ENCODE measurements around the gene TIPARP.

DNA sequence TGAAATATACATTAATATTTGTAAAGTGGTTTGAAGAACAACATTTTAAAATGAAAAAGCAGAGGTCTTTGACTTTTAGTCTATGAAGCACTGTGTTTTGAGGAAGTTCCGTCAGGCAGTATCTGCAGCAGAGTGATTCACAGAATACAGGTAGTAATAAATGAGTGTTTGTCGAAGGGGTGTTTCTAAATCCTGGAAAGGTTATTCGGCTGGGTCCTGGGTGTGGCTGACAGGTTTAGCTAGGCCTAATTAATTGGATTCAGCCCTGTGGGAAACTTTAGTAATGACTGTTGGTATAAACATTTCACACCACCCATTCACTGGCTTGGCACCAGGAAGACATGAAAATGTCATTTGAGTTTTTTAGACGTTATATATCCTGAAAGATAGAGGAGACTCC is 51.3 kb downstream of the TIPARP start:
- no peak for TF ChIP-seq EZH2 (IDR thresholded peaks at IDR 0.05; ENCODE audit: low read length, missing control alignments)
- TF ChIP-seq, protein P1, sequence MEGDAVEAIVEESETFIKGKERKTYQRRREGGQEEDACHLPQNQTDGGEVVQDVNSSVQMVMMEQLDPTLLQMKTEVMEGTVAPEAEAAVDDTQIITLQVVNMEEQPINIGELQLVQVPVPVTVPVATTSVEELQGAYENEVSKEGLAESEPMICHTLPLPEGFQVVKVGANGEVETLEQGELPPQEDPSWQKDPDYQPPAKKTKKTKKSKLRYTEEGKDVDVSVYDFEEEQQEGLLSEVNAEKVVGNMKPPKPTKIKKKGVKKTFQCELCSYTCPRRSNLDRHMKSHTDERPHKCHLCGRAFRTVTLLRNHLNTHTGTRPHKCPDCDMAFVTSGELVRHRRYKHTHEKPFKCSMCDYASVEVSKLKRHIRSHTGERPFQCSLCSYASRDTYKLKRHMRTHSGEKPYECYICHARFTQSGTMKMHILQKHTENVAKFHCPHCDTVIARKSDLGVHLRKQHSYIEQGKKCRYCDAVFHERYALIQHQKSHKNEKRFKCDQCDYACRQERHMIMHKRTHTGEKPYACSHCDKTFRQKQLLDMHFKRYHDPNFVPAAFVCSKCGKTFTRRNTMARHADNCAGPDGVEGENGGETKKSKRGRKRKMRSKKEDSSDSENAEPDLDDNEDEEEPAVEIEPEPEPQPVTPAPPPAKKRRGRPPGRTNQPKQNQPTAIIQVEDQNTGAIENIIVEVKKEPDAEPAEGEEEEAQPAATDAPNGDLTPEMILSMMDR (conservative IDR thresholded peaks at IDR 0.05 in 1 of 2, IDR thresholded peaks at IDR 0.05 in 1 of 2; ENCODE audit: low read depth in 1 of 2, low read length in 2 of 2): no peak
